NCI-H774 (cell line): ENCODE measurements around the gene LRRC49.
A peak's percentile ranks its signal among the peaks of the same experiment; 100 is the strongest.
"Not testable (repeated sequence)": the region's sequence is repeated elsewhere in the genome, so short reads cannot be mapped to it uniquely, and the experiment has no call there.

Experiments used
- DNase-seq: peaks from one replicate; lab custom pipeline; 2025; lab: John Stamatoyannopoulos, UW

Gene LRRC49

DNA sequence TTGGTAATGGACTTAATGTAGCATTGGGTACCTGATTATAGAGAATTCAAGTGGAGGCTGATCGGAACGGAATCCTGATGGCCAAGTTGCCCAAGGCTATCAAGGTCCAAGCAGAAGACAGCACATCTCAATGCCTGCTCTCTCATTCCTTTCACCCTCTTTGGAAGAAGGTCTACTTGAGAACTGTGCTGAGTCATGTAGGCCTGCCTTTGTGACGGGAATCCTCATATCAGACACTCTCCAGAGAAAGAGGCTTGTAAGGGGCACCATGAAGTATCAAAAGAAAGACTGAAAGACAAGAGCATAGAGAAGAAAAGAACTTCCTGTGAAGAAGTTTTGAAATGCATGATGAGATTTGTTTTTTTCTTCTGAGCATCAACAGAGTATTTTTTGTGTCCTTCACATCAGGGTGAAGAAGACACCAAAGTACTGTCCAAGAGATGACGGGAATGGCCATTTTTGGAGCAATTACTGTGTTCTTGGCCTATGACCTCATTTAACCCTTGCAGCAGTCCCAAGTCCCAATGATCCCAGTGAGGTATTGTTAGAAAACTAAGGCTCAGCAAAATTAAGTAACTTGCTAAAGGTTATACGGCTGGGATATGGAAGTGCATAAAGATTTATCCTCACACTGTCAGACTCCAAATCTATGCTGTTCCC lies 25.5 kb upstream of the LRRC49 start:
- DNase-seq: no peak

DNA sequence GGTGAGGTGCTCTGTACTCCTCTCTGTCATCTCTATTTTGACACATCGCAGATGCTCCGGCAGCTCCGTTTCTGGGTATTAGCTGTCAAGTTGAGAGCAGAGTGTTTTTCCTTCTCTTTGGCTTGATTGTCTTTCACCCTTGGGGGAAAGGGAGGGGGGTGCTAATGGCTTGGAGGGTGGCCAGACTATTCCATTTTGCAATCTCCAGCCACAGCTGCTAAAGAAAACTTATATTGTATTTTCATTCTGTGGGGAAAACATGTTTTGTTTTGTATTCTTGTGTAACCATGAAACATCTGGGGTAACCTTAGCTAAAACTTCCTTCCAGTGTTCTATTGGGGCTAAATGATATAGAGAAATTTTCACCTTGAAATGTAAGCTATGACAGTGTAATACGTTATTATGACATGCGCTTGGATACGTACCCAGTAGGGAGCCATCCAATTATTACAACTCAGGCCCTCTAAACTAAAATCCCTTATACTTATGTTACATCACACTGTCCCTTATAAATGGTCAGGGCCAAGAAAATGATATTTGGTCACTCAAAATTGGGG lies 24.6 kb upstream of the LRRC49 start:
- DNase-seq: no peak

DNA sequence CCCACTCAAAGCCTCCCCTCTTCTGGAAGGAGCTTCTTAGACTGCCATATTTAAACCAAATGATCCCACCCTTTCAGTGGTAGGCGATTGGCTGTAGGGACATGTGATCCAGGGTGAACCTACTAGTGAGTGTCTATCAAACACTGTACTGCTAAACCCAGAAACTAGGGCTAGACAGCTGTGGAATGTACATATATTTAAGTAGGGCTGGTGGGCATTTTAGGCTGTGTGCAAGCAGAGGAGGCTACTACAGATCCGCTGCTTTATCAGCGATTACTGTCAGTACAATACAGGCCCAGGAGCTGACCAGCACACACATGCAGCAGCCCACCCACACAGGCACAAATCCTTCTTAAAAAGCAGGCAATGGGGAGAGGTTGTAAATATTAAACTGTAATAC lies 23.3 kb upstream of the LRRC49 start:
- DNase-seq: no peak

DNA sequence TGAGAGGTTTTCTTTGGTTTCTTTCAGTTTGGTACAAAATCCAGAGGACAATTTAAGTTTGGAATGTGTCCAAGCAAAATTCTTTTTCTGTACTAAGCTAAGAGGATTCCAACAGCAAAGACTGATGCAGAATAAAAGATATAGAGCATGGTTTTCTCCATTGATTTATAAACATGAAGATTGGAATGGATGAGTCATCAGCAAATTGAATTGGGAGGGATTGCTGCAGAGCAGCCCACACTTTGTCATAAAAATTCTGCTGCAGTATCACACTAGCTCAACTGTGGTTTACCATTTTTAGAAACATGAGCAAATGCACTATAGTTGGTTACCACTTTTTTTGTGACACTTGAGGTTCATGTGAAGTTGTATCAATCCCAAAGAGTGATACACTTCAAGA lies 22.6 kb upstream of the LRRC49 start:
- no peak for DNase-seq

DNA sequence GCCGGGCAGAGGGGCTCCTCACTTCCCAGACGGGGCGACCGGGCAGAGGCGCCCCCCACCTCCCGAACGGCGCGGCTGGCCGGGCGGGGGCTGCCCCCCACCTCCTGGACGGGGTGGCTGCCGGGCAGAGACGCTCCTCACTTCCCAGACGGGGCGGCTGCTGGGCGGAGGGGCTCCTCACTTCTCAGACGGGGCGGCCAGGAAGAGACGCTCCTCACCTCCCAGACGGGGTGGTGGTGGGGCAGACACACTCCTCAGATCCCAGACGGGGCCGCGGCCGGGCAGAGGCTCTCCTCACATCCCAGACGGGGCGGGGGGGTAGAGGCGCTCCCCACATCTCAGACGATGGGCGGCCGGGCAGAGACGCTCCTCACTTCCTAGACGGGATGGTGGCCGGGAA lies 21.1 kb upstream of the LRRC49 start:
- DNase-seq: not testable (repeated sequence)

DNA sequence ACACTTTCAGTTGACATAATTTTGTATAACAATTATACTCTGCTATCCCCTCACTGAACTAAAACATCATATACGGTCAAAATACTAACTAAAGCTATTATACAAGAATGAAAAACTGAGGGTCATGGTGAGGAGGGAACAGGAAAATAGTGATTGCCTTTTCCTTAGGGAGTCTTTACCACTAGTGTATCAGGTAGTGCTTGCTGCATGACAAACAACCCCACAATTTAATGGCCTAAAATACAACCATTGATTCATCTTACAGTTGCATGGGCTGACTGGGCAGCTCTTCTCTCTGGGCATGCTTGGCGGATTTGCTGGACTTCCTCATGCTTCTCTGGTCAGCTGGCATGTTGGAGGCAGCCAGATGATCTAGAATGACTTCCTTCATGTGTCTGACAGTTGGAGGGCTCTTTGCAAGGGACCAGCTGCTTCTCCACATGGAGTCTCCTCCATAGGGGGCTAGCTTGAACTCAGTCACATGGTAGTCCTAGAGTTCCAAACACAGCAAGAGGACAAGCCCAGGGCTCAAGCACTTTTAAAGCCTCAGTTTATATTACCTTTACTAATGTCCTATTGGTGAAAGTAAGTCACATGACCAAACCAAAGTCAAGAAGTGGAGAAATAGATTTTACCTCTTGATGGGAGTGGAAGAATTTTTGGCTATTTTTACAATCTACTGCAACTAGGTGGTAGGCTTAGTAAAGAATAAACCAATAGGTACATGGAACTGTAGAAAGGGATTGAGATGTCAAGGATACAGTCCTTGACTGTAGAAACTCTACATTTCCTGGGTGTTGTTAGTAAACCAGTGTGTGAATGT lies 19.2 kb upstream of the LRRC49 start:
- no peak for DNase-seq

DNA sequence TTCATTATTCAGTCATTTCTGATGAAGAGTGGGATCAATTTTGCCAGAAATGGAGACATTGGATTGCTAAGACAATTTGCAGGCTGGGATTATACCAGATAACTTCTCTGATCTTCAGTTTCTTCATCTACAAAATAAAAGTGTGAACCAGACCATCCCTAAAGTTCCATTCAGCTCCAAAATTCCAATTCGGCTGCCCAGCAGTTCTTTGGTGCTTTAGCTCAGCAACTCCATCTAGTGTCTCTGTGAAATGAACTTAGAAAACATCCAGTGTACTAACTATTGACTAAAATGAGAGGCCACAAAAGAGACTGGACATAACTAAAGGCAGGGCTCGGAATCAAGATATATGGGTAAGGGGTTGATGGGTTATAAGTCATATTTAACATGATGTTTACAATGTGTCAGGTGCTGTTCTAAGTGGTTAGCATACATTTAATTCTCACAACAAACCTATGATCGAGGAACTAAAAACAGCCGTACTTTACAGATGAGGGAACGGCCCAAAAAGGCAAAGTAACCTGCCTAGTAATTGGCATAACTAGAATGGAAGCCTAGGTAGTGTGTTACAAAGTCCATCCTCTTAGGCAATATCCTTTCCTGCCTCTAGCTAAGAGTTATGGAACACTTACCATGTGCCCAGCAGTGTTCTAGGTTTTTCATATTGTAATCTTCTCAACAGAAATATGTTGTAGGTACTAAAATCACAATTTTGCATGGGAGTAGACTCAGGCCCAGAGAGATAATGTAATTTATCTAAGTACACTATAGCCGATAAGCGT lies 17.4 kb upstream of the LRRC49 start:
- DNase-seq: no peak

DNA sequence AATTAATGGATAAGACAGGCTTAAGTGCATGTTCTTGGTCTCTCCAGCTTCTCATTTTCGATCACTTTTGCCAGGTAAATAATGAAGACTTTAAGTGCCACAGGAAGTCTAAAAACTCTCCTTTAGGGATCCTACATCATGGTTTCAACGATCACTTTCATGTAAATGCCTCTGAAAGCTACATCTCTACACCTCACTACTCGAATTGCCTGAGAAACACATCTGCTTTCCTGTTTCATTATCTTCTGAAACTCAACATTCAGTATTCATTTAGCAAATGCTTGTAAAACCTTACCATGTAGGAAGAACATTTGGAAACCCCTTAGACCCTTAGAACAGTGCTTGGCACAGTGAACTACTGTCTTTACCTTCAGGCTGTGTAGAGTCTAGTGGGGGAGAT lies 16.6 kb upstream of the LRRC49 start:
- no peak for DNase-seq

DNA sequence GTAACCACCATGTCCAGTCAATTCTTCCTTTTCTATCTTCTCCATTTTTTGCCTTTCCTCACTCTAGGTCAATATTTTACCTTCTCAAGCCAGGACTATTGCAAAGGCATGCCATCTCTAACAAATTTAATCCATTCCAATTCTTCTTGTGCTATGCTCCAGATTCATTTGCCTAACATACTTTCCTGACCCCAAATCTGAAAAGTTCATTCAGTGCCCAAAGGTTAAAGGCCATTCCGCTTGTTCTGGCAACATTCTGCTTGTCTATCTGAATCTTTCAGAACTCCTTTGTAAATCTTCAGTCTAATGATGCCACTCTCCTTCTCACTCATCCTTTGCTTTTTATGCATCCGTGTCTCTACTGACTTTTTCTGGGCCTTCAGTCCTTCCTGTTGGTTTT lies 15.9 kb upstream of the LRRC49 start:
- DNase-seq: no peak

DNA sequence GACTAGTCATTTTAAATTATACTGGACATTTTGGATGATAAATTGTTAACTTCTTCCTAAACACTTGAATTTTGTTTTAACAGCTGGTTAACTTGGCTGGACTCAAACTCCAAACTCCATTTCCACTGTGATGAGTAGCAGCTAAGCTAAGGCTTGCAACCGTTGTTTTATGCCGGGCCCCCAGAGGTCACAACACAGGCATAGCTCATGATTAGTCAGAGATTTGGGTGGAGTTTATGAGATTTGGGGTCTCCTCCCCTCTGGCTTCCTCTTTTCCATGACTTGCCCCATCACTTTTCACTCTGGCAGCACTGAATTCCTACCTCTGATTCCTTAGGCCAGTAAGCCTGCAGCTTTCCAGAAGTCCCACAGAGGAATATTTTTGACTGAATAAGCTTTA lies 13.2 kb upstream of the LRRC49 start:
- DNase-seq: no peak

DNA sequence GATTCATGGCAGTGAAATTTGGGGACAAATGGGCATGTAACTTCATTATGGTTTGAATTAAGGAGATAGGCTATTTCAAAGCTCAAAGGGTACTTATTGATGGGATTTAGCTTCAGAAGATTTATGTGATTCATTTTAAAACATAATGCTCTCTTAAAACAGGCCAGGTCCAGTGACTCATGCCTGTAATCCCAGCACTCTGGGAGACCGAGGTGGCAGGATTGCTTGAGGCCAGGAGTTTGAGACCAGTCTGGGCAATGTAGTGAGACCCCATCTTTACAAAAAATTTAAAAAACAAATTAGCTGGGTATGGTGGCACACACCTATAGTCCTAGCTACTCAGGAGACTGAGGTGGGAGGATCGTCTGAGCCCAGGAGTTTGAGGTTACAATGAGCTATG lies 11.8 kb upstream of the LRRC49 start:
- DNase-seq: no peak

DNA sequence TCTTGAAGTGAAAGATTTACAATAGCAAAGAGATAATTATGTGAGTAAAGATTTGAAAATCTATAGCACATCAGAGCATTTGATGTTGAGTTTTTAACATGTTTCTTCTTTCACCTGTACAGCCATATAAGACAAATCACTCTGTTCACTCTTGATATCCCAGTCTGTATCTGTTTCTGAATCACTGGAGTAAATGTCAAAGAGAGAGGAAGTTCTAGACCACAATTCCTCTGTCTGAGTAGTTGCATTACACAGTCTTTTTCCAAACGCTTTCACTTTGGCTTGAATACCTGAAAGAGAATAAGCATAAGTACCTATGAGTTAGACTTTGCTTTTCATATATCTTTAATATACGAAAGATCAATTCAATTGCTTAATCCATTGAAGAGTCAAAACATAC lies 10.3 kb upstream of the LRRC49 start:
- no peak for DNase-seq

DNA sequence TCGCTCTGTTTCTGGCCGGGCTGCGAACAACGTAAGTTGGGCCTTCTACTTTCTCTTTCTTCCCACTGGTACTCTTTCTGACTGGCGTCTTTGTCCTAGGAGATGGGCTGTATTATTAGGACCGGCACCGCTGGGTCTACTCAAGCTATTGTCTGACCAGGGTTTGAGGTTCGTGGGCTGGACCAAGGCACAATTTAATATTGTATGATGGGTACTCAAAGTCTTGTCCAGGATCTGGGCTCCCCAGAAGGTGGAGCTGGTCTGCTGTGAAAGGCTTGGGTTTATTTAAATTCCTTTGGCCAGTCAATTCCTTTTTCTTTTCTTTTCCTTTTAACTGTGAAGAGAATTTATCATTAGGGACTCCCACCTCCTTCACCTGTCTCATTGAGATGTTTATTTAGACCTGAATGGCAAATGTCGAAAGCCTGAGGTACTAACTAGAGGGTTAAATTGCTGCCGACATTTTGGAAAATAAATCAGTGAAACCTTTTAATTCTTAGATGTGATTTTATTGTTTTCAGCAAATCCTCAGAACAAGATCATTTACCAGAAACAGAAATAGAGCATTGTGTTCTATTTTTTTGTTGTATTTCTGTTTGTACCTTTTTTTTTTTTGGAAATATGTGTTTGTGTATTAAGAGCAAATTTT lies 410 bp downstream of the LRRC49 start:
- peak; percentile 21 for DNase-seq

DNA sequence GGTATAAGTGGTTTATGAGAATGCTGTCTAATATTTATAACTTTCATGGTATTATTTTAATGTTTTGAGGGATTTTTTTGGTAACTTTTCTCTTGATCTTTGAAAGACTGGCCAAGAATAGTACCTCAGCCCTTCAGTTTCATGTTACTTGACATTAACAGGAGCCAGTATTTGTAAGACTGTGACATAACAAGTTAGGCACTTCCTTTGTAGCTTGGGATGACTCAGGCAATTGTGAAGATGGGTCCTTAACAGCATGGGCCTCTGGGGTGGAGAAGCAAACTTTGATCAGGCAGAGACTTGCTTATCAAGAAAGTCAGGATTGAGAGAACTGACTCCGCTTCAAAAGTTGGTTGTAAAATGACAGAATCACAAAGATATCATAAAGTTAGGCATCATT lies 9.5 kb downstream of the LRRC49 start:
- no peak for DNase-seq

DNA sequence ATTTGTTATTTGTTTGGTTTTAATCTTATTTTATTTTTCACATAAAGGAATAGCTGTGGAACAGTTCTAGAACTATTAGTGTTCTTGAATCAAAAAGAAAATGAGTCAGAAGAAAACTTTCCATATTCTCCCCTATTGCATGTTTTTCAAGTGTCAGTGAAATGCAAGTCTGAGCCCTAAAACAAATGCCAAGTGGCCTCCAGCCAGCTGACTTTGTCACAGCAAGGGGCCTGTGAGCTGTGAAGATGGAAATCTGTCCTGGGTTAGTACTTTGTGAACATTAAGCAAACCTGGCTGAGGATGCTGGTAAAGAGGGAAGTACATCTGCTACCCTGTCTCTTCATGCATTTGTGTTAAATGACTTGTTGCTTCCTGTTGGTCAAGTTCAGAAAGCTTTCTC lies 14.2 kb downstream of the LRRC49 start:
- DNase-seq: no peak

DNA sequence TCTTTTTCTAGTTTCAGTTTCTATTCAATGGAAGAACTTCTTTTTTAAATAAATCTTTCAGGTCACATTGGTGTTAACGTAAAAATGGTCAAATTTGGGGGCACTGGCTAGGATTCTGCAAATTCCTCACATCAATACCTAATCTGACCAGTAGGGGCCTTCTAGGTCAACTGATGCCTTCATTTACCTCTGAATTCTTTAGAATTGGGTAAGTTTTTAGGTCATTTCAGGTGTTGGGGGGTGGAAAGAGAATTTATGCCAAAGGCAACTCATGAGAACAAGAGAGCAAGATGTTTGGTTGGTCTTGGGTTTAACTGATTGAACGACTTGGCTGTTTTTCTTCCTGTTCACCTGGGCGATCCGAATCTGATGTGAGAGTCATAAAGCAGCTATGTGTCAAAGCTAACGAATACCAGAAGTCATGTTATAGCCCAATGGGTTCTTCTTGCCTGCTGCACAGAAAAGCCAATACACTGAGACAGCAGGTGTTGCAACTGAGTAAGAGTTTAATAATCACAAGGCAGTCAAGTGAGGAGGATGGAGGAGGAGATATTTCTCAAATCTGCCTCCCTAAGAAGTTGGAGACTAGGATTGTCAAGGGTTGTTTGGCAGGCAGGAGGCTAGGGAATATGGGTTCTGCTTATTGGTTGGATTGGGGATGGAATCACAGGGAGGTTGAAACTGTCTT lies 15.3 kb downstream of the LRRC49 start:
- DNase-seq: no peak

DNA sequence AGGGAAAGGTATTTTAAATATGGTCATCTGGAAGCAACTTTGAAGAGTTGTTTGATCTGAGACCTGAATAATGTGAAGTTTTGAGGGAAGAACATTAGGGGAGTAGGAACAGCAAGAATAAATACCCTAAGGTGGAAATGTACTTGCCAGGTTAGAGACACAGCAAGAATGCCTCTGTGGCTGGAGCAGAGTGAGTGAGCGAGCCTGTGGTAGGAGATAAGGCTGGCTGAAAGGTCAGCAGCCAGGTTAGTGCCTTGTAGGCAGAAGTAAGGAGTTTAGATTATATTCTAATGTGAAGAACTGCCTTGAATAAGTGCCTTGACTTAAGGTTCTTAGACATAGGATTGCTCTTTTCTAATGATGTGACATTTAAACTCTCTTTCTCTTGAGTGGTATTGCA lies 18.3 kb downstream of the LRRC49 start:
- no peak for DNase-seq

DNA sequence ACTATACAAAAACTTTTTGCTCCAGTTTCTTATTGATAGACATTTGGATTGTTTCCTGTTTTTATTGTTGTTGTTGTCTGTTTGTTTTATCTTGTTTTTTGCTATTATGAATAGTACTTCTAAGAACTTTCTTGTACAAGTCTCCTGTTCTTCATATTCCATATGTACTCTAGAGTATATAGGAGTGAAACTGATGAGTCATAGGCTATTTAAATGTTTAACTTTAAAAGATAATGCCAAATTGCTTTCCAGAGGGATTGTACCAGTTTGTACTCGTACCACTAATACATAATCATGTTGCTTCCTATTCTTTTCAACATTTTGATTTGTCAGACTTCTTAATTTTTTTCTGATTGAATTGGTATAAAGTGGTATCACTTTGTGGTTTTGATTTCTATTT lies 19.6 kb downstream of the LRRC49 start:
- no peak for DNase-seq

DNA sequence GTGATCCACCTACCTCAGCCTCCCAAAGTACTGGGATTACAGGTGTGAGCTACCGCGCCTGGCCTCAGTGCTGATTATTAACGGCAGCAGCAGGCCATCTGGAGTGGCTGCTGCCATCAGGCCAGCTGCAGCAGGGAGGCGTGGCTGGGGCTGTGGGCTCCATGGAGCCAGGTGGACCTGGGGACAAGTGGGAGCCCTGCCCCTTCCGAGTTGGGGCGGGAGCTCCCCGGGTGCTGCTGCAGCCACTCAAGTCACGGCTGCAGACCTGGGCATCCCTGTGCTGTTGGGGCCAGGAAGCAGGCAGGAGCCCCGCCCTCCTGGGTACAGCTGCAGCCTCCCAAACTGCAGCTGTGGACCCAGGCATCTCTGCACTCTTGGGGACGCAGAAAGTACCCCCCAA lies 23.9 kb downstream of the LRRC49 start:
- no peak for DNase-seq

DNA sequence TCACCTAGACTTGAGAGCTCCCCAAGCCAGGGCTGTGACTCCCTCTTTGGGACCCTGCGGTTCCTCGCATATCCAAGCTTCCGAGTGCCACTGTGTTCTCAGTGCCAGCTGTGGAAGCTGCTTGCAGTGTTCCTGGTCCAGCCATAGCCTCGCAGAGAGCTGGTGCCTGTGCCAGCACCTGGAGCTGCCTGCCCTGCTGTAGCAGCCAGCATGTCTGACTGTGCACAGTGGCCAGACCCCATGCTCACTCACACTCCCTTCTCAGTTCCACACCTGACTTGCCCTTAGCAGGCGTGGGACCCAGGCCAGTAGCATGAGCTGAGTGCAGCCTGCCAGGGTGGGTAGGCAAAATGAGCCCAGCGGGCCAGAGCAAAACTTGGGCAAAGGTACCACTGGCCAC lies 25.3 kb downstream of the LRRC49 start:
- no peak for DNase-seq

DNA sequence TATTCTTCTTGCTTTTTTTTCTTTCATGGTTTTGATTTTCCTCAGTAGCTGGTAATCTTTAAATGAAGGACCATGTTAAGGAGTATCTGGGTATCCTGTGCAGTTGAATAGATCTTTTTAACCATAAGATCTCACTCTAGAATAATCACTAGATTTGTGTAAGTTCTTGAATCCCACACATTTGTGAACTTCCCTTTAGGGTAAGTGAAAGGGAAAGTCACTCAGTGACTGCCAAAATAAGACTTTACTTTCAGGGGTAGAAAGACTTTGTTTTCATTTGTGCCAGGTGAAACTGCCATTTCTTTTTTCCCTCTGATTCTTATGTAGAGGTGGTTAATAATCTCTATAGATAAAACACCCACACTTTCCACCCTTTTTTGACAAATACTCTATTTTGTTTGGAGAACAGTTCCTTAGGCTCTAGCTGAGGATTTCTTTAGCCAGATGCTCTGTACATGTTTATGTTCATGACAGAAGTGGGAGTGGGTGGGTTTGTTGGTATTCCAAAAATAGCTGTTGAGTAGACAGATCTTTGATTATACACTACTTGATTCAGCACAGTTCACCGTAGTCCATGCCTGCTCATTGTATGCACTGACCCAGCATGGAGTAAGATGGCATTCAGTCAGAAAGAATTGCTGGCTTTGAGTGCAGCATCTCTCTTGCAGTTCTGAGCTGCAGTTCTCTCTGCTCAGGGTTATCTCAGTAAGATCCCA lies 28.5 kb downstream of the LRRC49 start:
- no peak for DNase-seq
